Activated naive CD8-positive, alpha-beta T cell treated with anti-CD3 and anti-CD28 coated beads, Interleukin-2, amount 50 U/mL, for 24 hours (primary cell): Measurements from ENCODE around the gene LAMC2.
"Not testable (repeated sequence)": the region's sequence is repeated elsewhere in the genome, so short reads cannot be mapped to it uniquely, and the experiment has no call there.

ENCODE experiments used
- ATAC-seq: fragments of 150-1000 bp; cut with Tn5 transposase; one replicate; pipeline ENCODE4 v1.10.0; 2021
- DNase-seq: peaks from one replicate; pipeline ENCODE4 v3.0.0; 2021
- H3K27ac Mint-ChIP-seq: one replicate; pipeline ENCODE4 v1.8.0; 2021; ENCODE audit warnings: mild to moderate bottlenecking, mixed read lengths
- H3K27me3 Mint-ChIP-seq: one replicate; pipeline ENCODE4 v1.8.0; 2021; ENCODE audit warnings: mixed read lengths
- H3K36me3 Mint-ChIP-seq: one replicate; pipeline ENCODE4 v1.8.0; 2021; ENCODE audit warnings: low read depth, mixed read lengths
- H3K4me1 Mint-ChIP-seq: one replicate; pipeline ENCODE4 v1.8.0; 2021; ENCODE audit warnings: mixed read lengths
- H3K4me3 Mint-ChIP-seq: one replicate; pipeline ENCODE4 v1.8.0; 2021; ENCODE audit warnings: mild to moderate bottlenecking, moderate library complexity, mixed read lengths
- H3K9me3 Mint-ChIP-seq: one replicate; pipeline ENCODE4 v1.8.0; 2021; ENCODE audit warnings: mixed read lengths

The LAMC2 gene

DNA sequence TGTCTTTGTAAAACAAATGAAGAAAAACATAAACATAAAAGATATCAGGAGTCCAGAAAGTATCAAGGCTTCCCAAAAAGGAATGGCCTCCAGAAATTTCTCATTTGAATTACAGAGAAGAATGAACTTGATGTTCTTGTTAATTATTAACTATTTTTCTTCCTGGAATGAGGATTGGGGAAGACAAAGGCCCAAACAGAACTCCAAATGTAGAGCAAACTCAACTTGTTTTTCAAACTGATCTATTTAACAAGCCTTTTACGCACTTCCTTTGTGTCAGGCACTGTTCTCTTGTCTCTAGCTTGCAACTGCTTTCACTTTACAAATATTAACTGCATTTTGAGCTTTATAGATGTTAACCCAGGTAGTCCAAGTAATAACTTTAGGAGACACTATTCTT, 45.5 kb downstream of the LAMC2 start:
- Mint-ChIP-seq H3K27ac (no peak overlapping the region), H3K9me3 (no peaks in the 10 kb centered on the region), H3K36me3 (no peaks in the 10 kb centered on the region), H3K27me3 (no peaks in the 10 kb centered on the region), H3K4me3 (no peak overlapping the region), H3K4me1 (peaks cover 6% of the 10 kb centered on the region)
- no peak for DNase-seq
- no peak for ATAC-seq

DNA sequence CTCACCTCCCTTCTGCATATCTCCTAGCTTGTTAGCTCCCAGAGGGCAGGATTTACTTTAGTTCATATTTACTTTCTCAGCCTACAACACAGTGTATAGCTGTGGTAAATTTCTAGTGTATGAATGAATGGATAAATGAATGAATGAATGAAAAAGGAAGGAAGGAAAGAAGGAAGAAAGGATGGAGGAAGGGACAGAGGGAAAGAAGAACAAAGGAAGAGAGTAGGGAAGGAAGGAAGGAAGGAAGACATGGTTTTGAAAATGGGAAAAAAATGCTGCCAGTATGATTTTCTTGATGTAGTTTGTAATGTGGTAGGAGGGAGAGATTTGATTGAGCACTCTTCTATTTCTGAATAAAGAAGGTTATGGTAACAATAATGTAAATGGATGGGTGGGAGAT, 47.0 kb downstream of the LAMC2 start:
- Mint-ChIP-seq H3K4me1 (no peaks in the 10 kb centered on the region), H3K4me3 (no peak overlapping the region), H3K27me3 (no peaks in the 10 kb centered on the region), H3K36me3 (no peaks in the 10 kb centered on the region), H3K27ac (no peak overlapping the region), H3K9me3 (no peaks in the 10 kb centered on the region)
- DNase-seq (no peak), ATAC-seq (no peak)

DNA sequence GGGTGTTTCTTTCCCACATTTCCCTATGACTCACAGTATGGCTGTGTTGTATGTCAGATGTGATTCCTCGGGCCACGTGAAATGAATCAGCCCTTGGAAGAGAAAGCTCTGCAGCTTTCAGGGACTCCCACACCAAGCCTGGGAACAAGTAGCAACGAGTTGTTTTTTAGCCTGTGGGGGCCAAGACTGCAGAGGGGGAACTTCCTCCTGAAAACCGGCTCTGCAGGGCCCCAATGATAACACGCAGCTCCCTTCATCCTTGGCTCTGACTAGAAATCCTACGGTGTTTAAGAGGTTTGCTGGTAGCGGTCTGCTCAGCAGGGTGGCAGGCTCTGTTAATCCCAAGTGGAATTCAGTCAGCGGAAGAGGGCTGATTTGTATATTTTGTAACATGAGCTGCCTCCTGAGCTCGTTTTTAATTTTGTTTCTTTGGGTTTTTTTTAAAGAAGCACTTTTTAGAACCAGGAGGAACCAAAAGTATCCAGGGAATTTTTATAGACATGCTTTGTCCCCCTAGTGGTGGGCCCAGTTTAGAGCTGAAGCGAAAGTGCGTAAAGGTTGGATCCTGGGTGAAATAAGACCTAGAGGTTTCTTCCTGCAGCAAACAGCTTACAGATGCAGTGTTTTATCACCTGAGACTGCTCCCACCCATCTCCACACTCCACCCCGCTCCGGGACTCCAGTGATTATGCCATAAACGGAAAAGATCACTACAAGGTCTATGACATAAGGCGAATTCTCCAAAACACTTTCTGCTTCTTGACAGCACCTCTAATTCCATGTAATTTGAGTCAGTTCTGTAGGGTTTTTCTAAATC, 48.8 kb downstream of the LAMC2 start:
- no peaks in the 10 kb centered on the region for H3K9me3 Mint-ChIP-seq
- no peaks in the 10 kb centered on the region for H3K36me3 Mint-ChIP-seq

DNA sequence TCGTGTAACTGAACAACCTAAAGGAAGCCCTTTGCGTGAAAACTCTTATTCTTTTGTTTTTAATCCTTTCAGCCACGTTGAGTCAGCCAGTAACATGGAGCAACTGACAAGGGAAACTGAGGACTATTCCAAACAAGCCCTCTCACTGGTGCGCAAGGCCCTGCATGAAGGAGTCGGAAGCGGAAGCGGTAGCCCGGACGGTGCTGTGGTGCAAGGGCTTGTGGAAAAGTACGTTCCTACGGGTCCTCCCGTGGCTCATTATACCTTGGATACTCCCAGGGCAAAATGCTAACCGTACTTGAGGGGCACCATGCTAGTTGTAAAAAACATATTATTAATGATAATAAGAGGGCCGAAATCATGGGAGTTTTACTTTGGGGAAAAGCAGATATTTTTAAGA, 49.4 kb downstream of the LAMC2 start:
- Mint-ChIP-seq H3K4me3 (no peak overlapping the region), H3K4me1 (no peaks in the 10 kb centered on the region), H3K27me3 (no peaks in the 10 kb centered on the region), H3K36me3 (no peaks in the 10 kb centered on the region), H3K9me3 (no peaks in the 10 kb centered on the region), H3K27ac (no peak overlapping the region)
- DNase-seq (no peak), ATAC-seq (no peak)

More for the DNA sequence above, 48.8 kb downstream of the LAMC2 start:
- no peaks in the 10 kb centered on the region for H3K4me1 Mint-ChIP-seq
- no peak overlapping the region for H3K4me3 Mint-ChIP-seq
- no peaks in the 10 kb centered on the region for H3K27me3 Mint-ChIP-seq
- ATAC-seq (no peak), DNase-seq (no peak)
- H3K27ac Mint-ChIP-seq = no peak overlapping the region

DNA sequence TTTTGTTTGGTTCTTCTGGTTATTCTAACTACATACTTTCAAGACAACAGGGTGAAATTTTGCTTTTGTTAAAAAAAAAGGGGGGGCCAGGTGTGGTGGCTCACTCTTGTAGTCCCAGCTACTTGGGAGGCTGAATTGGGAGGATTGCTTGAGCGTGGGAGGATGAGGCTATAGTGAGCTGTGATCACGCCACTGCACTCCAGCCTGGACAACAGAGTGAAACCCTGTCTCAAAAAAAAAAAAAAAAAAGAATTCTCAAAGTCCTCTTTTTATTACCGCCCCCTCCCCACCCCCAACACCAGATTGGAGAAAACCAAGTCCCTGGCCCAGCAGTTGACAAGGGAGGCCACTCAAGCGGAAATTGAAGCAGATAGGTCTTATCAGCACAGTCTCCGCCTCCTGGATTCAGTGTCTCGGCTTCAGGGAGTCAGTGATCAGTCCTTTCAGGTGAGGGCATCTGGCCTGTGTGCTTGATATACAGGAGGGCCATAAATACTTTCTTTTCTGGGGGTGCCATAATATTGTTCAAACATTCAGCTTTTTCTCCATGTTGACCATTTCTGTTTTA, 50.2 kb downstream of the LAMC2 start:
- no peak for DNase-seq
- H3K4me1 Mint-ChIP-seq = no peaks in the 10 kb centered on the region
- no peaks in the 10 kb centered on the region for H3K27me3 Mint-ChIP-seq
- H3K36me3 Mint-ChIP-seq = no peaks in the 10 kb centered on the region
- no peak overlapping the region for H3K4me3 Mint-ChIP-seq
- H3K27ac Mint-ChIP-seq = no peak overlapping the region
- no peak for ATAC-seq
- H3K9me3 Mint-ChIP-seq = no peaks in the 10 kb centered on the region

DNA sequence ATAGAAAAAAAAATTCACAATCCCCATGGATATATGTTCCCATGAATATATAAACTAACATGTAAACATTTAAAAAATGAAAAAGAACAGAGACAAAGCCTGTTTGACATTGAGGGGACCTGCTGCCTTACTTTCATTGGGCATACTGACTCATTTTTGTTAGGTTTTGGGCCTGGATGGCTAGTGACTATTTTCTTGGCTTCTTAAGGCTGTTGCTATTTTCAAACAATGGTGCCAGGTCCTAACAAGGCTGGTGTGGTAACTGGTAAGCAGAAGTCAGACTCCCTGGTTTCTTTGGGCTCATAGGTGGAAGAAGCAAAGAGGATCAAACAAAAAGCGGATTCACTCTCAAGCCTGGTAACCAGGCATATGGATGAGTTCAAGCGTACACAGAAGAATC, 51.0 kb downstream of the LAMC2 start:
- DNase-seq (no peak), ATAC-seq (no peak)
- Mint-ChIP-seq H3K4me1 (no peaks in the 10 kb centered on the region), H3K27ac (no peak overlapping the region), H3K36me3 (no peaks in the 10 kb centered on the region), H3K9me3 (no peaks in the 10 kb centered on the region), H3K27me3 (no peaks in the 10 kb centered on the region), H3K4me3 (no peak overlapping the region)

DNA sequence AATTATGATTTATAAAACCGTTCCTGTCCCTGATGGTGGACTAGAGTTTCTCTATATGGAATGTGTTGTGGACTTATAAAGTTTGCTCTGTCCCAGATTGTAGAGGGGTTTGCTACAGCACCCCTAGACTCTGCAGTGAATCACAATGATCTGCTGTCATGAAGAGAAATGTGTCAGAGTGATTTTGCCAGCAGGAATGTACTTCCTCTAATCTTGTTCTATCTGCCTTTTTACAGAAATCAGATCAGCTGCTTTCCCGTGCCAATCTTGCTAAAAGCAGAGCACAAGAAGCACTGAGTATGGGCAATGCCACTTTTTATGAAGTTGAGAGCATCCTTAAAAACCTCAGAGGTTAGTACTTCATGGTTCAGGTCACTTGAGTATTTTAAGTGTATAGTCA, 52.0 kb downstream of the LAMC2 start:
- Mint-ChIP-seq H3K9me3 (no peaks in the 10 kb centered on the region), H3K4me1 (no peaks in the 10 kb centered on the region), H3K27me3 (no peaks in the 10 kb centered on the region), H3K27ac (no peak overlapping the region), H3K4me3 (no peak overlapping the region), H3K36me3 (no peaks in the 10 kb centered on the region)
- no peak for ATAC-seq
- no peak for DNase-seq

DNA sequence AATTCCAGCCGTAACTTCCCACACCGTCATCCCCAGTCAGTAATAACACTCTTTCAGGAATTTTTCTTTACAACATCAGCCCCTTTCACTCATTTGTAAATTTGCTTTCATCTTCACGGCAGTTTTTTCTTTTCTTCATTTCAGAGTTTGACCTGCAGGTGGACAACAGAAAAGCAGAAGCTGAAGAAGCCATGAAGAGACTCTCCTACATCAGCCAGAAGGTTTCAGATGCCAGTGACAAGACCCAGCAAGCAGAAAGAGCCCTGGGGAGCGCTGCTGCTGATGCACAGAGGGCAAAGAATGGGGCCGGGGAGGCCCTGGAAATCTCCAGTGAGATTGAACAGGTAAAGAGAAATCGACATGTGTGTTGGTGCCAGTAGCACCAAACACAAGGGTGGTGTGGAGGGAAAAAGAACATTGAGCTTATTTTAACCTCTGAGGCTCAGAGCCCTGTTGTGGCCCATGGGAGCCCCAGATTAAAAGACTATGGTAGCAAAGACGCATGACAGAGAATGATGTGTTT, 53.2 kb downstream of the LAMC2 start:
- Mint-ChIP-seq H3K36me3 (no peaks in the 10 kb centered on the region), H3K4me3 (no peak overlapping the region), H3K27me3 (peaks cover 2% of the 10 kb centered on the region), H3K27ac (no peak overlapping the region), H3K4me1 (no peaks in the 10 kb centered on the region), H3K9me3 (no peaks in the 10 kb centered on the region)
- DNase-seq (no peak), ATAC-seq (no peak)

DNA sequence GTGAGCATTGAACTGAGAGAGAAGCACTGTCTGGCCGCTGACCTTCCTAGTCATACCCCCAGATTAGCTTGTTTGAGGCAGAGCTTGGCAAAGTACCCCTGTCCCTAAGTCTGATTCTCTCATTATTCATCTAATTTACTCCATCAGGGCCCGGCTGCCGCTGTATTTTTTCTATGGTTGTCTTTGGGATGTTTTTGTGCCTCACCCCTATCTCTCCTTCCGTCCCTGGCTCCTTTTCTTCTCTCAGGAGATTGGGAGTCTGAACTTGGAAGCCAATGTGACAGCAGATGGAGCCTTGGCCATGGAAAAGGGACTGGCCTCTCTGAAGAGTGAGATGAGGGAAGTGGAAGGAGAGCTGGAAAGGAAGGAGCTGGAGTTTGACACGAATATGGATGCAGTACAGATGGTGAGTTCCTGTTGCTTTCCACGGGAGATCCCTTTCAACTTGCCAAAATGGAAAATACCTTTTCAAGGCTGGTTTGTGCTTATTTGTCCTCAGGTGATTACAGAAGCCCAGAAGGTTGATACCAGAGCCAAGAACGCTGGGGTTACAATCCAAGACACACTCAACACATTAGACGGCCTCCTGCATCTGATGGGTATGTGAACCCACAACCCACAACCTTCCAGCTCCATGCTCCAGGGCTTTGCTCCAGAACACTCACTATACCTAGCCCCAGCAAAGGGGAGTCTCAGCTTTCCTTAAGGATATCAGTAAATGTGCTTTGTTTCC, 53.9 kb downstream of the LAMC2 start:
- Mint-ChIP-seq H3K4me3 (no peak overlapping the region), H3K4me1 (no peaks in the 10 kb centered on the region), H3K36me3 (no peaks in the 10 kb centered on the region), H3K9me3 (no peaks in the 10 kb centered on the region), H3K27ac (no peak overlapping the region), H3K27me3 (peaks cover 3% of the 10 kb centered on the region)
- DNase-seq (no peak), ATAC-seq (no peak)

DNA sequence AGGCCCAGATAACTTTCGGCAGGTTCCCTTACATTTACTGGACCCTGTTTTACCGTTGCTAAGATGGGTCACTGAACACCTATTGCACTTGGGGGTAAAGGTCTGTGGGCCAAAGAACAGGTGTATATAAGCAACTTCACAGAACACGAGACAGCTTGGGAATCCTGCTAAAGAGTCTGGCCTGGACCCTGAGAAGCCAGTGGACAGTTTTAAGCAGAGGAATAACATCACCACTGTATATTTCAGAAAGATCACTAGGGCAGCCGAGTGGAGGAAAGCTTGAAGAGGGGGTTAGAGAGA, 54.4 kb downstream of the LAMC2 start:
- Mint-ChIP-seq H3K4me1 (no peaks in the 10 kb centered on the region), H3K9me3 (no peaks in the 10 kb centered on the region), H3K27ac (no peak overlapping the region), H3K27me3 (peaks cover 3% of the 10 kb centered on the region), H3K36me3 (no peaks in the 10 kb centered on the region), H3K4me3 (no peak overlapping the region)
- DNase-seq = no peak
- no peak for ATAC-seq

DNA sequence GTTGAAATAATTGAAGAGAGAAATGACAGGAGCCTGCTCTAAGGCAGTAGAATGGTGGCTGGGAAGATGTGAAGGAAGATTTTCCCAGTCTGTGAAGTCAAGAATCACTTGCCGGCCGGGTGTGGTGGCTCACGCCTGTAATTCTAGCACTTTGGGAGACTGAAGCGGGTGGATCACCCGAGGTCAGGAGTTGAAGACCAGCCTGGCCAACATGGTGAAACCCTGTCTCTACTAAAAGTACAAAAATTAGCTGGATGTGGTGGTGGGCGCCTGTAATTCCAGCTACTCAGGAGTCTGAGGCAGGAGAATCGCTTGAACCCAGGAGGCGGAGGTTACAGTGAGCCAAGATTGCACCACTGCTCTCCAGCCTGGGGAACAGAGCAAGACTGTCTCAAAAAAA, 54.8 kb downstream of the LAMC2 start:
- H3K4me1 Mint-ChIP-seq, H3K4me3 Mint-ChIP-seq, H3K27me3 Mint-ChIP-seq, DNase-seq, H3K36me3 Mint-ChIP-seq, H3K9me3 Mint-ChIP-seq, H3K27ac Mint-ChIP-seq, ATAC-seq: not testable (repeated sequence)

DNA sequence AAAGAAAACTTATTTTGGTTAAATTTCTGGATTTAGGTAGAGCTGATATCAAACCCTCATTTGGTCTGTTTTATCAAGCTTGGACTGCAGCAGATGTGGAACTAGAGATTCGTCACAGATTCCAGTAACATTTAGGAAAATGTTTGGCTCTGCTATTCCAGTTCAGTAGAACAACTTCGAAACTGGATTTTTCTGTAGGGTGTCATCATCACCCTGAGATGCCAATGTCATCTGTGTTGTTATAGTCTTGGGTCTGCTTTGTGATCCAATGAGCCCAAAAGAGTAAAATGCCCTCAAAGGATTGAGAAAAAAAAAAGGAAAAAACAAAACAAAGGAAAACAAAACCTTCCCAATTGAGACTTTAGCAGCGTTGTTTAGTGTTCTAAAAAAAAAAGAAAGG, 55.4 kb downstream of the LAMC2 start:
- H3K4me1 Mint-ChIP-seq = no peaks in the 10 kb centered on the region
- H3K27me3 Mint-ChIP-seq = peaks cover 3% of the 10 kb centered on the region
- no peak for DNase-seq
- no peaks in the 10 kb centered on the region for H3K9me3 Mint-ChIP-seq
- no peak overlapping the region for H3K4me3 Mint-ChIP-seq
- no peak overlapping the region for H3K27ac Mint-ChIP-seq
- H3K36me3 Mint-ChIP-seq = no peaks in the 10 kb centered on the region
- ATAC-seq = no peak

DNA sequence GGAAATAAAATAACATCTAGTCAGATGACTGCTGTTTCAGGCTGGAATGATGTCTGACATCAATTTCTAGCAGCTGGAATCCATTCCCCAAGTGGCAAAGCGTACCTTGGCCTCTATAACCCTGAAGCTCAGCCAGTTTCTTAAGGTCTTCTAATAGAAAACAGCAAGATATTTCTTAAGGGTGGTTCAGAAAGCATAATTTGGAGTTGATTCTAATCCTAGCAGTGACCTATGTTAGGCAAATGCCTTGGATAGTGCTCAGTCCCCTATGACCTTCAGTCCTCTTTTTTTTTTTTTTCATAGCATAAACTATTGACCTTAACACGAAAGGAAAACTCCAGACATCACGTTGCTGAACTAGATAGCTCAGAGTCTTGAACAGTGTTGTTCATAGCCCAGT, 56.5 kb downstream of the LAMC2 start:
- Mint-ChIP-seq H3K27me3 (peaks cover 3% of the 10 kb centered on the region), H3K9me3 (no peaks in the 10 kb centered on the region), H3K4me3 (no peak overlapping the region), H3K27ac (no peak overlapping the region), H3K36me3 (no peaks in the 10 kb centered on the region), H3K4me1 (no peaks in the 10 kb centered on the region)
- DNase-seq (no peak), ATAC-seq (no peak)

DNA sequence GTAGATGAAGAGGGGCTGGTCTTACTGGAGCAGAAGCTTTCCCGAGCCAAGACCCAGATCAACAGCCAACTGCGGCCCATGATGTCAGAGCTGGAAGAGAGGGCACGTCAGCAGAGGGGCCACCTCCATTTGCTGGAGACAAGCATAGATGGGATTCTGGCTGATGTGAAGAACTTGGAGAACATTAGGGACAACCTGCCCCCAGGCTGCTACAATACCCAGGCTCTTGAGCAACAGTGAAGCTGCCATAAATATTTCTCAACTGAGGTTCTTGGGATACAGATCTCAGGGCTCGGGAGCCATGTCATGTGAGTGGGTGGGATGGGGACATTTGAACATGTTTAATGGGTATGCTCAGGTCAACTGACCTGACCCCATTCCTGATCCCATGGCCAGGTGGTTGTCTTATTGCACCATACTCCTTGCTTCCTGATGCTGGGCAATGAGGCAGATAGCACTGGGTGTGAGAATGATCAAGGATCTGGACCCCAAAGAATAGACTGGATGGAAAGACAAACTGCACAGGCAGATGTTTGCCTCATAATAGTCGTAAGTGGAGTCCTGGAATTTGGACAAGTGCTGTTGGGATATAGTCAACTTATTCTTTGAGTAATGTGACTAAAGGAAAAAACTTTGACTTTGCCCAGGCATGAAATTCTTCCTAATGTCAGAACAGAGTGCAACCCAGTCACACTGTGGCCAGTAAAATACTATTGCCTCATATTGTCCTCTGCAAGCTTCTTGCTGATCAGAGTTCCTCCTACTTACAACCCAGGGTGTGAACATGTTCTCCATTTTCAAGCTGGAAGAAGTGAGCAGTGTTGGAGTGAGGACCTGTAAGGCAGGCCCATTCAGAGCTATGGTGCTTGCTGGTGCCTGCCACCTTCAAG, 57.3 kb downstream of the LAMC2 start:
- H3K4me1 Mint-ChIP-seq = no peaks in the 10 kb centered on the region
- H3K9me3 Mint-ChIP-seq = no peaks in the 10 kb centered on the region
- no peak overlapping the region for H3K27ac Mint-ChIP-seq
- no peak overlapping the region for H3K4me3 Mint-ChIP-seq
- DNase-seq = no peak
- peaks cover 3% of the 10 kb centered on the region for H3K27me3 Mint-ChIP-seq
- ATAC-seq = no peak
- no peaks in the 10 kb centered on the region for H3K36me3 Mint-ChIP-seq
